Hematopoietic multipotent progenitor cell treated with erythropoietin and hydrocortisone succinate and interleukin-3 and kit ligand, for 15 days (in vitro differentiated cells): ENCODE results near the gene TANC1.

Source experiments
- DNase-seq: peaks from one replicate; pipeline ENCODE4 v3.0.0-alpha.2; 2015; ENCODE audit warnings: low spot score

TANC1 gene

GRCh38 chr2:158968396-158969161, at the start of gene TANC1:
TANC1 (plus strand) TSS chr2:158968640; CDS start chr2:159065911, 97,271 bp downstream.
- peak; percentile 77 for DNase-seq

- no peak for DNase-seq
Observed at GRCh38 chr2:158921599-158922408, 46.6 kb upstream of the TANC1 start.

- DNase-seq = no peak
Observed at GRCh38 chr2:158922601-158923000, 45.8 kb upstream of the TANC1 start.

GRCh38 chr2:158923180-158923594, 45.3 kb upstream of the TANC1 start:
- no peak for DNase-seq

GRCh38 chr2:158923641-158924040, 44.8 kb upstream of the TANC1 start:
- DNase-seq = no peak

GRCh38 chr2:158926478-158926948, 41.9 kb upstream of the TANC1 start:
- DNase-seq = no peak

- DNase-seq = no peak
Observed at GRCh38 chr2:158928515-158928914, 39.9 kb upstream of the TANC1 start.

- DNase-seq = no peak
Observed at GRCh38 chr2:158928965-158929364, 39.5 kb upstream of the TANC1 start.

GRCh38 chr2:158931572-158931971, 36.9 kb upstream of the TANC1 start:
- DNase-seq = no peak

- no peak for DNase-seq
Observed at GRCh38 chr2:158932131-158932645, 36.3 kb upstream of the TANC1 start.

GRCh38 chr2:158934170-158934569, 34.3 kb upstream of the TANC1 start:
- DNase-seq = no peak

GRCh38 chr2:158935617-158936016, 32.8 kb upstream of the TANC1 start:
- DNase-seq = no peak

- DNase-seq = no peak
Observed at GRCh38 chr2:158936978-158937377, 31.5 kb upstream of the TANC1 start.

GRCh38 chr2:158940356-158940755, 28.1 kb upstream of the TANC1 start:
- DNase-seq = no peak

GRCh38 chr2:158943973-158944372, 24.5 kb upstream of the TANC1 start:
- DNase-seq = no peak

GRCh38 chr2:158948964-158949699, 19.3 kb upstream of the TANC1 start:
- DNase-seq = no peak

- DNase-seq = no peak
Observed at GRCh38 chr2:158953454-158953853, 15.0 kb upstream of the TANC1 start.

- DNase-seq = no peak
Observed at GRCh38 chr2:158953926-158954763, 14.3 kb upstream of the TANC1 start.

GRCh38 chr2:158955842-158956365, 12.5 kb upstream of the TANC1 start:
- DNase-seq = no peak

GRCh38 chr2:158958365-158958764, 10.1 kb upstream of the TANC1 start:
- no peak for DNase-seq

GRCh38 chr2:158960193-158960592, 8.2 kb upstream of the TANC1 start:
- no peak for DNase-seq
